NCI-H2107 (cell line): Measurements from ENCODE around the gene FREM1.

Experiments used
- DNase-seq: peaks from one replicate; lab custom pipeline; 2025; lab: John Stamatoyannopoulos, UW

Gene FREM1

GRCh38 chr9:14912859-14913258 is 2.6 kb upstream of the FREM1 start:
- no peak for DNase-seq

GRCh38 chr9:14911046-14911445 is 818 bp upstream of the FREM1 start:
- DNase-seq = no peak

GRCh38 chr9:14909601-14909960 is 647 bp downstream of the FREM1 start:
- DNase-seq = no peak

GRCh38 chr9:14909181-14909580 is 1.0 kb downstream of the FREM1 start:
- no peak for DNase-seq

- no peak for DNase-seq
These were observed 1.7 kb downstream of the FREM1 start for GRCh38 chr9:14908295-14909180.

GRCh38 chr9:14907696-14908095 is 2.5 kb downstream of the FREM1 start:
- no peak for DNase-seq

- no peak for DNase-seq
These were observed 2.9 kb downstream of the FREM1 start for GRCh38 chr9:14907360-14907685.

GRCh38 chr9:14906644-14907359 is 3.4 kb downstream of the FREM1 start:
- no peak for DNase-seq

GRCh38 chr9:14906000-14906399 is 4.2 kb downstream of the FREM1 start:
- no peak for DNase-seq

GRCh38 chr9:14903040-14903439 is 7.2 kb downstream of the FREM1 start:
- DNase-seq = no peak

GRCh38 chr9:14902561-14902960 is 7.7 kb downstream of the FREM1 start:
- no peak for DNase-seq

- DNase-seq = no peak
These were observed 10.4 kb downstream of the FREM1 start for GRCh38 chr9:14899815-14900193.

GRCh38 chr9:14899042-14899814 is 11.0 kb downstream of the FREM1 start:
- DNase-seq = no peak

GRCh38 chr9:14895806-14896205 is 14.4 kb downstream of the FREM1 start:
- DNase-seq = no peak

- DNase-seq = no peak
These were observed 16.9 kb downstream of the FREM1 start for GRCh38 chr9:14893280-14893679.

GRCh38 chr9:14891332-14891731 is 18.9 kb downstream of the FREM1 start:
- no peak for DNase-seq

GRCh38 chr9:14889451-14889850 is 20.8 kb downstream of the FREM1 start:
- no peak for DNase-seq

GRCh38 chr9:14888875-14889274 is 21.4 kb downstream of the FREM1 start:
- no peak for DNase-seq

GRCh38 chr9:14888272-14888671 is 22.0 kb downstream of the FREM1 start:
- no peak for DNase-seq

- no peak for DNase-seq
These were observed 23.1 kb downstream of the FREM1 start for GRCh38 chr9:14887149-14887548.

GRCh38 chr9:14883310-14883944 is 26.8 kb downstream of the FREM1 start:
- no peak for DNase-seq

GRCh38 chr9:14882090-14882489 is 28.1 kb downstream of the FREM1 start:
- DNase-seq = no peak
